GM23338 (cell line): Measurements from ENCODE around the gene NLRC4. TPM values are rescaled to one million over a fixed set of nuclear protein-coding genes. Genes with fewer than 3 reads are reported as not detected.

ENCODE experiments used
- ATAC-seq: fragments of 200-7000 bp; cut with Tn5 transposase; 3 replicates; pipeline ENCODE4 v1.9.1; 2020
- DNase-seq: peaks from one replicate; pipeline ENCODE4 v3.0.0-alpha.2; 2015; ENCODE audit warnings: low spot score
- H2AFZ ChIP-seq: fragments of 200-600 bp; sonication (generic); 2 replicates; pipeline ENCODE4 v1.8.0; 2016; ENCODE audit warnings: antibody characterized with exemption, mild to moderate bottlenecking, moderate library complexity
- H3F3A ChIP-seq: fragments of 200-600 bp; sonication (generic); replicated peaks from 2 replicates; pipeline ENCODE4 v1.8.0; 2017; ENCODE audit warnings: antibody characterized with exemption, mixed run types, low read depth
- H3K27ac ChIP-seq: fragments of 200-600 bp; sonication (generic); 2 replicates; pipeline ENCODE4 v1.6.1; 2016; ENCODE audit warnings: low read depth
- H3K27me3 ChIP-seq: fragments of 200-600 bp; sonication (generic); 2 replicates; pipeline ENCODE4 v1.8.0; 2016; ENCODE audit warnings: mild to moderate bottlenecking, mixed run types, moderate library complexity; ENCODE audit not compliant: insufficient read depth
- H3K36me3 ChIP-seq: fragments of 200-600 bp; sonication (generic); 2 replicates; pipeline ENCODE4 v1.8.0; 2016; ENCODE audit warnings: mild to moderate bottlenecking; ENCODE audit not compliant: insufficient read depth
- H3K4me1 ChIP-seq: fragments of 200-600 bp; sonication (generic); 2 replicates; pipeline ENCODE4 v1.8.0; 2016; ENCODE audit warnings: mild to moderate bottlenecking, moderate library complexity; ENCODE audit not compliant: insufficient read depth
- H3K4me2 ChIP-seq: fragments of 200-600 bp; sonication (generic); 2 replicates; pipeline ENCODE4 v1.7.1; 2017; ENCODE audit warnings: mixed run types
- H3K4me3 ChIP-seq: fragments of 200-600 bp; sonication (generic); 2 replicates; pipeline ENCODE4 v1.6.1; 2016; ENCODE audit warnings: mixed run types
- H3K79me2 ChIP-seq: fragments of 200-600 bp; sonication (generic); replicated peaks from 2 replicates; pipeline ENCODE4 v1.8.0; 2017; ENCODE audit warnings: mild to moderate bottlenecking; ENCODE audit not compliant: insufficient read depth
- H3K9me2 ChIP-seq: fragments of 200-600 bp; sonication (generic); 2 replicates; pipeline ENCODE4 v1.8.0; 2017; ENCODE audit not compliant: insufficient read depth
- H4K20me1 ChIP-seq: fragments of 200-600 bp; sonication (generic); replicated peaks from 2 replicates; pipeline ENCODE4 v1.8.0; 2017; ENCODE audit warnings: mild to moderate bottlenecking; ENCODE audit not compliant: insufficient read depth
- H3K27ac Mint-ChIP-seq: 2 replicates; pipeline ENCODE4 v1.8.0; 2020; ENCODE audit warnings: inconsistent platforms, mild to moderate bottlenecking, moderate library complexity, mixed read lengths
- H3K27me3 Mint-ChIP-seq: 3 replicates; pipeline ENCODE4 v1.8.0; 2022; ENCODE audit warnings: low read depth, mild to moderate bottlenecking, moderate library complexity, mixed read lengths, inconsistent platforms; ENCODE audit not compliant: insufficient read depth, poor library complexity
- H3K36me3 Mint-ChIP-seq: 3 replicates; pipeline ENCODE4 v1.8.0; 2021; ENCODE audit warnings: low read depth, mild to moderate bottlenecking, inconsistent platforms, moderate library complexity, mixed read lengths
- H3K4me1 Mint-ChIP-seq: 3 replicates; pipeline ENCODE4 v1.8.0; 2020; ENCODE audit warnings: mild to moderate bottlenecking, inconsistent platforms, mixed read lengths
- H3K4me3 Mint-ChIP-seq: 3 replicates; pipeline ENCODE4 v1.8.0; 2021; ENCODE audit warnings: moderate library complexity, mild to moderate bottlenecking, inconsistent platforms, mixed read lengths
- H3K9me3 Mint-ChIP-seq: 3 replicates; pipeline ENCODE4 v1.8.0; 2020; ENCODE audit warnings: moderate library complexity, mild to moderate bottlenecking, inconsistent platforms, mixed read lengths
- CREB1 ChIP-seq: fragments of 250-450 bp; sonication (Bioruptor Pico); IDR thresholded peaks from 2 replicates; pipeline ENCODE4 v1.5.0; 2020; ENCODE audit warnings: low read depth, mild to moderate bottlenecking, moderate library complexity
- CTCF ChIP-seq, 2 experiments: fragments of 200-600 bp in 1 of 2; sonication (generic) in 1 of 2; conservative IDR thresholded peaks; 2 replicates each; pipeline versions ENCODE4 v1.5.1 to v1.6.1; 2016 to 2017; ENCODE audit warnings: antibody characterized with exemption in 2 of 2, low read depth in 2 of 2, mild to moderate bottlenecking in 2 of 2, moderate library complexity in 1 of 2
- EZH2 ChIP-seq: fragments of 200-600 bp; sonication (generic); IDR thresholded peaks from one replicate; pipeline ENCODE4 v1.8.0; 2017; ENCODE audit warnings: antibody characterized with exemption, mild to moderate bottlenecking, low read depth; ENCODE audit not compliant: unreplicated experiment
- EZH2phosphoT487 ChIP-seq: fragments of 200-600 bp; sonication (generic); IDR thresholded peaks from one replicate; pipeline ENCODE4 v1.8.1; 2018; ENCODE audit warnings: antibody characterized with exemption; ENCODE audit not compliant: unreplicated experiment
- NANOG ChIP-seq: IDR thresholded peaks from 2 replicates; pipeline ENCODE4 v1.6.1; 2016; ENCODE audit warnings: antibody characterized with exemption, borderline replicate concordance
- REST ChIP-seq: IDR thresholded peaks from one replicate; pipeline ENCODE4 v1.6.1; 2018; ENCODE audit warnings: antibody characterized with exemption; ENCODE audit not compliant: unreplicated experiment
- ZNF114 ChIP-seq: fragments of 250-450 bp; sonication (Bioruptor Pico); IDR thresholded peaks from 2 replicates; pipeline ENCODE4 v1.5.0; 2020; ENCODE audit warnings: mild to moderate bottlenecking, moderate library complexity
- ZNF462 ChIP-seq: fragments of 250-450 bp; sonication (Bioruptor Pico); IDR thresholded peaks from 2 replicates; pipeline ENCODE4 v1.5.0; 2020; ENCODE audit warnings: mild to moderate bottlenecking, moderate library complexity
- polyA plus RNA-seq: library from polyadenylated mRNA; unstranded; fragments of >200 nt; fragmentation: Nextera tagmentation; extraction: Ambion mirVana; gene quantifications from 2 replicates; pipeline ENCODE4 v1.2.1, GENCODE V29; 2016
- total RNA-seq: library from RNA; depleted of rRNA; stranded (reverse); fragments of >200 nt; shearing (Covaris generic); gene quantifications from 2 replicates; pipeline ENCODE4 v1.2.3, GENCODE V29; 2014

NLRC4 gene
- total and polyA plus RNA-seq, 2 experiments from 2014 or later: 0.50 TPM; not detected in 1

- no peaks in the 10 kb centered on the region for H3F3A ChIP-seq
- peaks cover 22% of the 10 kb centered on the region for H3K36me3 Mint-ChIP-seq
- H3K4me3 ChIP-seq: no peak overlapping the region
- no peak overlapping the region for H2AFZ ChIP-seq
- H4K20me1 ChIP-seq: no peaks in the 10 kb centered on the region; the same call in 1 of the 2 replicates
- no peaks in the 10 kb centered on the region for H3K9me2 ChIP-seq
- H3K4me2 ChIP-seq: no peak overlapping the region
- H3K27ac Mint-ChIP-seq: no peak overlapping the region
- H3K36me3 ChIP-seq: 0 out of 2 replicates have a peak, but pooled peaks cover 4% of the 10 kb centered on the region
- TF ChIP-seq ZNF462 (CRISPR knock-in tag) (no peak), ZNF114 (CRISPR knock-in tag) (no peak)
- no peaks in the 10 kb centered on the region for H3K4me1 Mint-ChIP-seq
- no peaks in the 10 kb centered on the region for H3K4me1 ChIP-seq
- no peak overlapping the region for H3K27ac ChIP-seq
- ATAC-seq: no peak
- H3K27me3 ChIP-seq: no peaks in the 10 kb centered on the region
- no peaks in the 10 kb centered on the region for H3K27me3 Mint-ChIP-seq
- DNase-seq: no peak
- H3K79me2 ChIP-seq: peaks cover 24% of the 10 kb centered on the region; the same call in 1 of the 2 replicates
- peaks cover 11% of the 10 kb centered on the region; the same call in 2 of the 3 replicates for H3K9me3 Mint-ChIP-seq
- H3K4me3 Mint-ChIP-seq: no peak overlapping the region
Observed at GRCh38 chr2:32289165-32289999, 24.7 kb upstream of the NLRC4 start.

GRCh38 chr2:32284321-32284720 is 19.6 kb upstream of the NLRC4 start:
- TF ChIP-seq EZH2phosphoT487: no peak
- TF ChIP-seq CREB1 (CRISPR knock-in tag): no peak
- no peak for TF ChIP-seq EZH2
- no peak for TF ChIP-seq CTCF (conservative IDR thresholded peaks at IDR 0.05; ENCODE audit: low read depth in 2 of 2)
- TF ChIP-seq REST: no peak
- no peak for TF ChIP-seq NANOG
- no peak overlapping the region for H3K4me2 ChIP-seq
- H3K4me1 ChIP-seq: no peaks in the 10 kb centered on the region
- no peak overlapping the region for H2AFZ ChIP-seq
- no peaks in the 10 kb centered on the region for H3K36me3 ChIP-seq
- no peak overlapping the region for H3K27ac ChIP-seq
- no peaks in the 10 kb centered on the region for H3K9me3 Mint-ChIP-seq
- H3K4me1 Mint-ChIP-seq: no peaks in the 10 kb centered on the region
- no peaks in the 10 kb centered on the region for H3F3A ChIP-seq
- H3K27me3 ChIP-seq: no peaks in the 10 kb centered on the region
- peaks cover 4% of the 10 kb centered on the region for H3K27me3 Mint-ChIP-seq
- no peak overlapping the region for H3K27ac Mint-ChIP-seq
- DNase-seq (no peak), ATAC-seq (no peak)
- H3K4me3 ChIP-seq: no peak overlapping the region
- no peaks in the 10 kb centered on the region for H3K9me2 ChIP-seq
- H4K20me1 ChIP-seq: no peaks in the 10 kb centered on the region; the same call in 1 of the 2 replicates
- no peak overlapping the region for H3K4me3 Mint-ChIP-seq
- H3K36me3 Mint-ChIP-seq: peaks cover 5% of the 10 kb centered on the region; the same call in 2 of the 3 replicates
- peaks cover 49% of the 10 kb centered on the region for H3K79me2 ChIP-seq
